GM18507 (cell line): ENCODE measurements around the gene CCDC88B.

ENCODE experiments used
- DNase-seq: peaks from one replicate; pipeline ENCODE4 v3.0.0; 2011; ENCODE audit warnings: low read depth; ENCODE audit not compliant: insufficient read length; ENCODE audit errors: extremely low spot score
- FAIRE-seq: peaks from 2 replicates; lab custom pipeline; 2011; peaks lifted over from hg19 to GRCh38; lab: Jason Lieb, UNC

CCDC88B gene

DNA sequence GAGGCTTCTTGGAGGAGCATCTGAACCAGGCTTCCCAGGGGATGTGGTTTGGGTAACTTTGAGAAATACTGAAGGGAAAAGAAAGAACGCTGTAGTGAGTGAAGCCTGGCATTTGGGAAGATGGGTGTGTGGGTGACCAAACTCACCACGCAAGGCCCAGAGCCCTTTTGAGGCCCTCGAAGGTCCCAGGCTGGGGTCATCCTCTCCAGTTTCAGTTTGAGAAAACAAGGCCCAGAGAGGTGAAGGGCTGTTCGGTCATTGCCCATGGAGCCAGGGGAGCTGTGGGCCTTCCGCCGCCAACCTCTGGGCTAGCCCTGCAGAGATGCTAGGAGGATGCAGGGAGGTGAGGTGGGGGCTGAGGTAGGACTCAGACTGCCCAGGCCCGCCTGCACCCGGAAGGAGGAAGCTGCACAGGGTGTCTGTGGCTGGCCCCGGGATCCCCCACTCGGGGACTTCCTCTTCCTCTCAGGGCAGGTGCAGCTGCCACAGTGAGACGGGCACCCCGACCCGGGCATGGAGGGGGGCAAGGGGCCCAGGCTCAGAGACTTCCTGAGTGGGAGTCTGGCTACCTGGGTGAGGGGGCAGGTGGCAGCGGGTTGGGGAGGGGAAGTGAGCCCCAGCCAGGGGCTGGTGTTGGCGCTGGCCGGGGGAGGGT is at the start of gene CCDC88B:
Gene CCDC88B (plus strand): TSS at position 451 of the 655 bp plus-strand sequence. CDS start 63 bp downstream, at position 514.
- FAIRE-seq, result peak; percentile 91
- peak; percentile 78 for DNase-seq

DNA sequence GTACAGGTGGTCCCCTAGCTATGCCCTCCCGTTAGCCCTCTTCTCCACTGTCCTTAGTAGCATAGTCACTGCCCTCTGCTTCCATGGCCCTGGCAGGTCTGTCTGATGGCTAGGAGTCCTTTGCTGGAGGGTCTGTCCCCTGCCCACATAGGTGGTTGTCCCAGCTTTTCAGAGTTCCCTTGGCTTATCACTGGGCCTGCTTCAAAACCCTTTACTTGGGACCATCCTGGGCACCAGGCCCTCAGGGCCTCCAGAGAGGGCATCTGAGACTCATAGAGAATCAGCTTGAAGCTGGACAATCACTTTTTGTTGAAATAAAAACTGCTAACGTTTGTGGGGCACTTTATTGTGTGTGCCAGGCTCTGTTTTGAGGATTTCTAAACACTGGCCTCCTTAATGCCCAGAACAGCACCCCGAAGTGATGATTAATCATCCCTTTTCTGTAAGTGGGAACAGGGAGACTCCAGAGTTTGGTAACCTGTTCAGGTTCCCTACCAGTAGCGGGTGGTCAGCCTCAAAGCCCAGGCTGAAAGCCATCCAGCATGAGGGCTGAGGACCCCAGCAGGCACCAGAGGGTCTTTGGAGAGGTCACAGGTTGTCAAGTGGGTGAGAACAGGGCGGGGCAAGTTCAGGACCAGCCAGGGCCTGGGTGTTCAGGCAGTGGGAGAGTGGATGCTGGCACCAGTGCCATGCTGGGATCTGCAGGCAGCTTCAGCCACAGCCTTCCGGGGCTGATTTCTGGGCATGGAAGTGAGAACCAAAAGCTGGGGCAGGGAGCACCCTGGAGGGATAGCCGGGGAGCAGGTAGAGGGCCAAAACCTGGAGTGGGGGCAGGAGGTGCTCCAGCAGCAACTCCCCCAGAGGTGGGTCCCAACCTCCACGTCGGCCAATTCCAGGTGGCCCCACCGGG is 49.4 kb upstream of the CCDC88B start:
- no peak for FAIRE-seq
- DNase-seq, result no peak

GRCh38 chr11:64291262-64291751 is 48.7 kb upstream of the CCDC88B start, which contains the start of gene KCNK4:
KCNK4 (plus strand) TSS chr11:64291302; CDS start chr11:64293019, 1,717 bp downstream.
- no peak for DNase-seq
- no peak for FAIRE-seq

GRCh38 chr11:64291752-64292459 is 48.1 kb upstream of the CCDC88B start:
- DNase-seq (no peak), FAIRE-seq (no peak)

DNA sequence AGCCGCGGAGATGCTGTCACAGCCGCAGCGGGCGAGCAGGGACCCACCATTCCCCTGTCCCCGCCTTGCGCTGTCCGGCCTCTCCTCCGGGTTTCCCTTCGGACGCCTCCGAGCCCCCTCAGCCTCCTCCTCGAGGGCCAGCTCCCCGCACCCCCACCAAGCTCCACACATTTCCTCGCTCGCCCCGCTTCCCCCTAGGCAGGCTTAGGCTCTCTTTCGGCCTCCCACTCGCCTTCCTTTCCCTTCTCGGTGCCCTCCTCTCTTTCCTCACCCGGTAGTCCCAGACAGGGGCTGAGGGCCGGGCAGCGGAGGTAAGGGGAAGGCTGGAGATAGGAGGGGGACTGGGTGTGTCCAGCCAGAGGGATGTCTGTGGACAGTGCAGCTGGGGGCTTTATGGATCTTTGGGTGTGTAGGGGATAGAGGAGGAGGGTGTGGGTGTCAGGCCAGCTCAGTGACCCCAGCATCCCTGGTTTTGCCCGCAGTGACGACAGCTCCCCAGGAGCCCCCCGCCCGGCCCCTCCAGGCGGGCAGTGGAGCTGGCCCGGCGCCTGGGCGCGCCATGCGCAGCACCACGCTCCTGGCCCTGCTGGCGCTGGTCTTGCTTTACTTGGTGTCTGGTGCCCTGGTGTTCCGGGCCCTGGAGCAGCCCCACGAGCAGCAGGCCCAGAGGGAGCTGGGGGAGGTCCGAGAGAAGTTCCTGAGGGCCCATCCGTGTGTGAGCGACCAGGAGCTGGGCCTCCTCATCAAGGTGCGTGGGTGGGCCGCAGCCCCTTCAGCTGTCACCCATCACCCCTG is 47.3 kb upstream of the CCDC88B start:
- DNase-seq (no peak), FAIRE-seq (no peak)

GRCh38 chr11:64294774-64295173 is 45.2 kb upstream of the CCDC88B start:
- no peak for DNase-seq
- no peak for FAIRE-seq

DNA sequence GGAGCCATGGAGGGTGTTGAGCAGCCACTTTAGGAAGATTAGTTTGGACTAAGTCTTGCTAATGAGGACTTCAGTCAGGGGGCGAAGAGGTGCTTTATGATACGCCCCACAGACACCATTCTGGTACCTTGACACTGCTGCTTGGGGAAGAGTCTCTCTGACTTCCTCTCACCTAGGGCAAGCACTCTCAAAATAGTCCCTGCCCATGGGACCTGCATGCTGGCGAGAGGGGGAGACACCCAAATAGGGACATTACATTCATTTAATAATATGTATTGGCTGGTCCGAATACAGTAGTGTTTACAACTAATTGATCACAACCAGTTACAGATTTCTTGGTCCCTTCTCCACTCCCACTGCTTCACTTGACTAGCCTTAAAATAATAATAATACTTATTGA is 44.2 kb upstream of the CCDC88B start:
- DNase-seq, result no peak
- no peak for FAIRE-seq

DNA sequence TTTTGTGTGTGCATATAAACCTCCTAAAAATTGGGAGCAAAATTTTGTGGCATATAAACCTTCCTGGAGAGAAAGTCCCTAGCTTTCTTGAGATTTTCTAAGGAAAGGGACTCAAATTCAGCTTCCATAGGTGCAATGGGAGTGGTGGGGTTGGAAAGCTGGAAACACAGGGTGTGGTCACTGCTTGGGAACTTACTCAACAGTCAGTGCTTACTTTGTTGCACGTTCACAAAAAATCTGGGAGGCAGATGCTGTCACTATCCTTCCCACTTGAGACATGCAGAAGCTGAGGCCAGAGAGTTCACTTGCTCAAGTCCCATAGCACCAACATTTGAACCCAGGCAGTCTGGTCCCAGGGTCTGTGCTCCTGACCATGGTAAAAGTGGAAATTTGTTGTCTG is 43.8 kb upstream of the CCDC88B start:
- FAIRE-seq, result no peak

DNA sequence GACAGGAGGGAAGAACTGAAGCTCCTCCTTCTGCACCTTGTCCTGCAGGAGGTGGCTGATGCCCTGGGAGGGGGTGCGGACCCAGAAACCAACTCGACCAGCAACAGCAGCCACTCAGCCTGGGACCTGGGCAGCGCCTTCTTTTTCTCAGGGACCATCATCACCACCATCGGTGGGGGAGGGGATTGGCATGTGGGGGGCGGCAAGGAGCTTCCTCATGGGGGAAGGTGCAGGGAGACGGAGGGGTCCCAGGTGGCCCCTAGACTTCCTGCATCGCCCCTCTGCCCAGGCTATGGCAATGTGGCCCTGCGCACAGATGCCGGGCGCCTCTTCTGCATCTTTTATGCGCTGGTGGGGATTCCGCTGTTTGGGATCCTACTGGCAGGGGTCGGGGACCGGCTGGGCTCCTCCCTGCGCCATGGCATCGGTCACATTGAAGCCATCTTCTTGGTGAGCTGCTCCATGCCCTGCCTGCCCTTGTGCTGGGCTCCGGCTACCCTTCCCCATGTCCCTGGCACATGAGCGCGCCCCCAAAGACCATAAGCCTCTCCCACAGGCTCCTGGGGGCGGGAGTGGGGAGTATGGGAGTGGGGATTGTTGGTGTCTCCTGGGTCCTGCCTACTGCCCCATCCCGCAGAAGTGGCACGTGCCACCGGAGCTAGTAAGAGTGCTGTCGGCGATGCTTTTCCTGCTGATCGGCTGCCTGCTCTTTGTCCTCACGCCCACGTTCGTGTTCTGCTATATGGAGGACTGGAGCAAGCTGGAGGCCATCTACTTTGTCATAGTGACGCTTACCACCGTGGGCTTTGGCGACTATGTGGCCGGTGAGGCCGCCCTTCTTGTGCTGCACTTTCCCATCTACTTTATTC is 42.9 kb upstream of the CCDC88B start:
- FAIRE-seq, result no peak
- DNase-seq, result no peak

More for the DNA sequence above, 43.8 kb upstream of the CCDC88B start:
- no peak for DNase-seq

GRCh38 chr11:64297699-64298358 is 42.2 kb upstream of the CCDC88B start:
- no peak for DNase-seq
- FAIRE-seq, result no peak

- no peak for DNase-seq
Observed at GRCh38 chr11:64298966-64299846, 40.8 kb upstream of the CCDC88B start.

GRCh38 chr11:64299847-64300648 is 40.0 kb upstream of the CCDC88B start, which contains the start of gene CATSPERZ:
CATSPERZ (plus strand) TSS chr11:64300358; CDS start chr11:64300411, 53 bp downstream.
- no peak for FAIRE-seq
- DNase-seq, result no peak

More at GRCh38 chr11:64298966-64299846, 40.8 kb upstream of the CCDC88B start:
- FAIRE-seq, result no peak

GRCh38 chr11:64303109-64304031 is 36.6 kb upstream of the CCDC88B start:
- FAIRE-seq (no peak), DNase-seq (no peak)

GRCh38 chr11:64304032-64304315 is 36.0 kb upstream of the CCDC88B start:
- DNase-seq, result no peak
- FAIRE-seq, result no peak
